Measurements from ENCODE around the gene GGA2.
A peak's percentile ranks its signal among the peaks of the same experiment; 100 is the strongest.
"Not testable (repeated sequence)": the region's sequence is repeated elsewhere in the genome, so short reads cannot be mapped to it uniquely, and the experiment has no call there.

Gene GGA2

DNA sequence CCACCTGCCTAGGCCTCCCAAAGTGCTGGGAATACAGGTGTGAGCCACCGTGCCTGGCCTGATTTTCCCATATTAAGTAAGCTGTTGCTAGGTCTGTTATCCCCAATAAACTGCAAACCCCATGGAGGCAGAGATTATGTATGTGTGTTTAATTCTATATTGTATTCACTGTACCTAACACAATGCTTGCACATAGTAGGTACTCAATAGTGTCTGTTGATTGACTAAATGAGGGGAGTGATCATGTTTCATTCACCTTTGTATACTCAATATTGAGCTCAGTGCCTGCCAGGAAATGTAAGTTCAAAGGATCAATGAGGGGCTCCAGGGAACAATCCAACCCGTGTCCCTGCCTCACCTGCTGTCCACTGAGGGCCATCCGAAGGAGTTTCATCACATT is 14.6 kb upstream of the GGA2 start:
- DNase-seq (ENCODE audit: low spot score) = no peak

DNA sequence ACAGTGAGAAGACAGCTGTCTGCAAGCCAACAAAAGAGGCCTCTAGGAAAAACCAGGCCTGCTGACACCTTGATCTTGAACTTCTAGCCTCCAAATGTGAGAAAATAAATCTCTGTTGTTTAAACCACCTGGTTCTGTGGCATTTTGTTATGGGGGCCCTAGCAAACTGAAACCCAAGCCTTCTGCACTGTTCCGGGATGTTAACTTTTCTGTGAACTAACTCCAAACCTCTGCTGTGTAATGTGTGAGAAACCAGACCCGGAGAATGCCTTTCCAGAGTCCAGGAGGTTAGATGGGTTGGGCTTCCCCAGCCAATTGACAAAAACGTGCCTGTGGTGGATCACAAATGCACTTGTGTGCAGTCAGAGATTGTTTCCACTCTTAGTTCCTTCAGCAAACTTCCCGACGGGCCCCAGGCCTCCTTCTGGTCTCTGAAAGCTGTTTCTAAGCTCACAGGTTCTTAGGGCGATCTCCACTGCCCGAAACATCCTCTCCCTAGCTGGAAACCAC is 13.6 kb upstream of the GGA2 start:
- no peak for DNase-seq (ENCODE audit: low spot score)

DNA sequence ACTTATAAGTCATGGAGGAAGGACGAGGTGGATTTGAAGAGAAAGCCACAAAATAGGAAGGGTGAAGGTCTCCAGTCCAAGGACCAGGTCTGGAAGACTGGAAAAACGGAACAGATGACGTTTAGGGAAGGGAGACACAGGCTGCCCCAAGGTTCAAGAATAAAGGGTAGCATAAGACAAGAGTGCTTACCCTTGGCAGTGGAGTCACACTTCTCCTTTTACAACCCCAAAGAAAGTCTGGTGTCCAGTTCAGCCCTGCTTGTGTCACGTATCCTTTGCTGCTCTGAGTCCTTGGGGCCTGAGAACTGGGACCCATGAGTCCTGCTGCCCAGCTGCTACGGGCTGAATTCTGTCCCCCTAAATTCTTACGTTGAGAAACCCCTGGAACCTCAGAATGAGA is 13.0 kb upstream of the GGA2 start:
- no peak for DNase-seq (ENCODE audit: low spot score)

DNA sequence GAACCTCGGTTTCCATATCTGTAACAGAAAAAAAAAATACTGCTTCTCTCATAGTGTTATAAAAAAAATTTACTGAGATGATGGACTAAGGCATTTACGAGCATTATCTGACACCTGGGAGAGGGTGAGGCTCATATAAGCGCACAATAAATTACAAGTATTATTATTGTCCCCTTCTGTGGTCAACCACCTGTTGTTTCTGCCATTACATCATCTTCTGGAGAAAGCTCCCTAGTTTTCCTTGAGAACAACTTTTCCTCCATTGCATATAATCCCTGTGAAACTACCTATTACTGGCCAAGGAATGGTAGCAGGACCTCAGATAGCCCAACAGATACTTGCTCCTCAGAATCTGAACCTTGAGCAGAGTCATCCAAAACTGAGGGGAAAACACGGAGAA is 11.7 kb upstream of the GGA2 start:
- no peak for DNase-seq (ENCODE audit: low spot score)

DNA sequence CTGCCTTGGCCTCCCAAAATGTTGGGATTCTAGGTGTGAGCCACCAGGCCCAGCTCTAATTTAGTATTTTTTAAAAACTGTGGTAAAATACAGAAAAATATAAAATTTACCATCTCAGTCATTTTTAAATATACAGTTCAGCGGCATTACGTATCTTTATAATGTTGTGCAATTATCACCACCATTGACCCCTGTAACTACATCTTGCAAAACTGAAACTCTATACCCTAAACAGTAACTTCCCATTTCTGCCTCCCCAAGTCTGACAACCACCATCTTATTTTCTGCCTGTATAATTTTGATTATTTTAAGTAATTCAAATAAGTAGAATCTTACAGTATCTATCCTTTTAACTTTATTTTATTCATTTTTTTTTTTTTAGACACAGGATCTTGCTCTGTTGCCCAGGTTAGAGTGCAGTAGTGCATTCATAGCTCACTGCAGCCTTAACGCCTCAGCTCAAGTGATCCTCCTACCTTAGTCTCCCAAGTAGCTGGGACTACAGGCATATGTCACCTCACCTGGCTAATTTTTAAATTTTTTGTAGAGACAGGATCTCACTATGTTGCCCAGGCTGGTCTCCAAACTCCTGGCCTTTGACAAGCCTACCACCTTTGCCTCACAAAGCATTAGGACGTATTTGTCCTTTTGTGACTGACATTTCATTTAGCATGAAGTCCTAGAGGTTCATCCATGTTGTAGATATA is 10.9 kb upstream of the GGA2 start:
- peak; percentile 38 for DNase-seq (ENCODE audit: low spot score)

DNA sequence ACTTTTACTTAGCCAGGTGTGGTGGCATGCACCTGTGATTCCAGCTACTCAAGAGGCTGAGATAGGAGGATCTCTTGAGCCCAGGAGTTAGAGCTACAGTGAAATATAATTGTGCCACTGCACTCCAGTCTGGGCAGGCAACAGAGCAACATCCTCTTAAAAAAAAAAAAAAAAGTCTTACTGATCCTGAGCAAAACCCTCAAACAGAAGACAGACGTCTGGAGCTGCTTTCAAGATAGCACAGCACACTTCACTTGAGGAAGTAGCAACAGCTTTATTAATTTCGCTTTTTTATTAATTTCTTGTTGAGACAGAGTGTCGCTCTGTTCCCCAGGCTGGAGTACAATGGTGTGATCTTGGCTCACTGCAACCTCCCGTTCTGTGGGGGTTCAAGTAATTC is 10.2 kb upstream of the GGA2 start:
- peak; percentile 56 for DNase-seq (ENCODE audit: low spot score)

DNA sequence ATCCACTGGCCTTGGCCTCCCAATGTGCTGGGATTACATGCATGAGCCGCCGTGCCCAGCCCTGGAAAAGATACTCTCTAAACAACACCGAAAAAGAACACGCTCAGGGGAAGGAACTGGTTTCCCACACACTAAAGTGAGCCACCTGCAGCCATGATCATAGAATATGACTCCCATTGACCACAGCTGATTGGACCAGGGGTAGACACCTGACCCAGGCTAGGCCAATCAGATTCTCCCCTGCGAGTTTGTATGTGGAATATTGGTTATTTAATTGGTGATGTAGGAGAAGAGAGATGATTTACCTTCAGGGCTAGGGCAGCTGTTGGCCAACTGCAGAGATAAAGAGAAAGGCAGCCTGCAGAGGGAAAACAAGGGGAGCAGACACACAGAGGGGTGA is 9.0 kb upstream of the GGA2 start:
- peak; percentile 90 for DNase-seq (ENCODE audit: low spot score)

DNA sequence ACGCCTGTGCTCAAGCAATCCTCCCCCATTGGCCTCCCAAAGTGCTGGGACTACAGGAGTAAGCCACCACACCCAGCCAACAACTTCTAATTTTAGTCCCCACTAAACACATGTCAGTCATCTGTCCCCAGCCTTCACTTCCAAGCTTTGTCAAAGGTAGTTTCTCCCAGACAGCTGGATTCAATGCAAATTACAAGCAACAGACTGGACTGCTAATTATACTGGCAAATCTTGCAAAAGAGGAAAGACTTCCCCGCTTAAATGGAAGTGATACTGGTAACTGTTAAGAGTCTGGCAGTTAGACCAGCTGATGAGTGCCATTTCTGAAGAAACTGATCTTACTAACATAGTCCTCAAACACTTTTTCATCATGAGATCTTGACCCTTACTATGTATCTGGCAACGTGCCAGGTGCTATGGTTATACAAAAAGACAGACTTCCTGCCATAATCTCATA is 8.2 kb upstream of the GGA2 start:
- DNase-seq (ENCODE audit: low spot score) = peak; percentile 96

DNA sequence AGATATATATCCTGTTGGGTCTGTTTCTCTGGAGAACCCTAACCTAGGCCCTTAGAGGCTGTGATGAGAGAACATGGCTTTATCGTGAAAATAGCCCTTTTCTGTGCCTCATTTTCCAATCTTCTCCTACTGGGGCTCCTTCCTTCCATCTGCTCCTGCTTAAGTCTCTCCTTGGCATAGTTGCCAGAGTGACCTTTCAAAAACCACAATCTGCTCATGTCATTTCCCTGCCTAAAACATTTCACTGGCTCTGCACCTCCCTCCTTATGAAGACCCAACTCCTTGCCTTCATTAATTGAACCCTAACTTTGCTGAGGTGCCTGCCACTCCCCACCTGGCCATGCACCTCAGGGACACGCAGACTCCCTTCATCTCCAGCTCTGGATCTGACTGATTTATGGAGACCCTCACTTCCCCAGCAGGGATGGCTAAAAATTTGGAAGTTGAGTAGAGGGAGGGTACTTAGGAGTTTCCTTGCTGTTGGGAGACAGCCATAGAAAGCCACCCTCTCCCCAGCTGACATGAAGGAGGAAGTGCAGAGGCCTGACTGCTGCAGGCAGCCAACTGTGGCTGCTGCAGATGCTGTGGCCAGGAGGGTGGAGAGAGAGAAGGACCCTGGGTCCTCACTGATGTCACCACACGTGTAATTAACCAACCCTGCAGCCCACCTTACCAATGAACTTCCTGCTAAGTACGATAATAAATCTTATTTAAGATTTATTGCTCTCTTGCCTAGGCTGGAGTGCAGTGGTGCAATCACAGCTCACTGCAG is 6.3 kb upstream of the GGA2 start:
- peak; percentile 93 for DNase-seq (ENCODE audit: low spot score)

DNA sequence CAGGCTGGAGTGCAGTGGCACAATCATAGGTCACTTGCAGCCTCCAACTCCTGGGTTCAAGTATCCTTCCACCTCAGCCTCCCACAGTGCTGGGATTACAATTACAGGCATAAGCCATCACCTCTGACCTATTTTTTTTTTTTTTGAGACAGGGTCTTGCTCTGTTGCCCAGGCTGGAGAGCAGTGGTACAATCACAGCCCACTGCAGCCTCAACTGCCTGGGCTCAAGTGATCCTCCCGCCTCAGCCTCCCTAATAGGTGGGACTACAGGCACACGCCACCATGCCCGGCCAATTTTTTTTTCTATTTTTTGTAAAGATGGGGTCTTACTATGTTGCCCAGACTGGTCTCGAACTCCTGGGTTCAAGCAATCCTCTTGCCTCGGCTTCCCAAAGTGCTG is 5.6 kb upstream of the GGA2 start:
- no peak for DNase-seq (ENCODE audit: low spot score)

DNA sequence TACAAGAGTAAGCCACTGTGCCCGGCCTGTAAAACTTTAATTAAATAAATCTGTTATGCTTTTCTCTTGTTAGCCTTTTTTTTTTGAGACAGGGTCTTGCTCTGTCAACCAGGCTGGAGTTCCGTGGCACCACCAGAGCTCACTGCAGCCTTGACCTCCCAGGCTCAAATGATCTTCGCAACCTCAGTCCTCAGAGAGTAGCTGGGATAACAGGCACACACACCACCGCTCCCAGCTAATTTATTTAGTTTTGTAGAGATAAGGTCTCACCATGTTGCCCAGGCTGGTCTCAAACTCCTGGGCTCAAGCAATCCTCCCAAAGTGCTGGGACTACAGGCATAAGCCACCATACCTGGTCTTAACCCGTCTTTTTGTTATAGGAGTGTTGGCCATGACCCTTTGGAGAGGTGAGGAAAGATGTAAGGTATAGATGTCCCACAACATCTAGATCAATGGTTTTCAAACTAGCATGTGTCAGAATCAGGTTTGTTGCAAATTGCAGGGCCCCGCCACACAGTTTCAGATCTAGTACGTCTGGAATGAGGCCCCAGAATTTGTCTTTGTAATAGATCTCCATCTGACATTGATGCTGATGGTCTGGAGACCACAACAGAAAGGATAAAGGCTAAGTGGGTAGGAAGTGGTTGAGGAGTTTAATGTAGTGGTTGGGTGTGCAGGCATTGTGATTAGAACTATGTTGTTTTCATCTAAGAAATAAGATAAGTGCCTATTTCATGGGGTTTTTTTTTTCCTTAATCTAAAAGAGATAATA is 4.3 kb upstream of the GGA2 start:
- no peak for DNase-seq (ENCODE audit: low spot score)

DNA sequence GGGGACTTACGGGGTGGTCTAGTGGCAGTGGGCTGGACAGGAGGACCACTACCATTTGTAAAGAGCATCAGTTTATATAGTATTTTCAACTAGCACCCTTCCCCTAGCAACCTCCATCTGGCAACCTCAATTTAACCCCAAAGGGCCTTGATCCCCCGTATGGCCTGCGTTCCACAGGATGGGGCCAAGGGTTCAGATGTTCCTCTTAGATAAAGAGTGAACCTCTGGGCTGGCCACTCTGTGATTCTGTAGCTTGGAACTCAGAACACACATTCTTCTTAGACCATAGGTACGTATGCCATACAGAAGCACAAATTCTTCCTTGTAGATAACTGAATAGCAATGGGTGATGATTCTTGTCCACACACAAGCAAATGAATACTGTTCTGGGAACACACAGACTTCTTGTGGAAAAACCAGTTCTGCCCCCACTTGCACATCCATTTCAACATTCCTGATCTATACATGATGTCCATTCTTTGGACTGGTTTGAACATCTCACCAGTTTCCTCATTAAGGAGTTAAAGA is 1.9 kb upstream of the GGA2 start:
- peak; percentile 23 for DNase-seq (ENCODE audit: low spot score)

DNA sequence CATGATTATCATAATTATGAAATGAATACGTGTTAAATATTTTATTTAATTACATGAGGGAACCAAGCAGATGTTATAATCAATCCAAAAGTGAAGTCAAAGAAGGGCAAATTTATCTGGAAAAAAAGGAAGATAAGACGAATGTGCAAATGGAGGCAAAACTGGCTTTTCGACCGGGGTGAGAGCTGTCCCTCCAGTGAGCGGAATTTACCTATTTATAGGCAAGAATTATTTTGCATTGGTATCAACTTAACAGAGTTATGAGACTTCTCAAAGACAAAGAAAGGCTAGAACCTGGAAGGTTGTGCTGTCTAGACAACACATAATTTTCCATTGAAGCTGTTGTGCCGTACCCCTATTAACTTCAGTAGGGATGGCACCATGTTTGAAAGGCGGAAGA is 1.4 kb upstream of the GGA2 start:
- peak; percentile 25 for DNase-seq (ENCODE audit: low spot score)

DNA sequence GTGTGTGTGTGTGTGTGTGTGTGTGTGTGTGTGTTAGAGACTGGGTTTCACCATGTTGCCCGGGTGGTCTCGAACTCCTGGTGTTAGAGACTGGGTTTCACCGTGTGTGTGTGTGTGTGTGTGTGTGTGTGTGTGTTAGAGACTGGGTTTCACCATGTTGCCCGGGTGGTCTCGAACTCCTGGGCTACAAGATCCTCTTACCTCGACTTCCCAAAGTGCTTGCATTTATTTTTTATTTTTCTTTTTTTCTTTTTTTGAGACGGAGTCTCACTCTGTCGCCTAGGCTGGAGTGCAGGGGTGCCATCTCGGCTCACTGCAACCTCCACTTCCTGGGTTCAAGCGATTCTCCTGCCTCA is 599 bp upstream of the GGA2 start:
- not testable (repeated sequence) for DNase-seq (ENCODE audit: low spot score)

DNA sequence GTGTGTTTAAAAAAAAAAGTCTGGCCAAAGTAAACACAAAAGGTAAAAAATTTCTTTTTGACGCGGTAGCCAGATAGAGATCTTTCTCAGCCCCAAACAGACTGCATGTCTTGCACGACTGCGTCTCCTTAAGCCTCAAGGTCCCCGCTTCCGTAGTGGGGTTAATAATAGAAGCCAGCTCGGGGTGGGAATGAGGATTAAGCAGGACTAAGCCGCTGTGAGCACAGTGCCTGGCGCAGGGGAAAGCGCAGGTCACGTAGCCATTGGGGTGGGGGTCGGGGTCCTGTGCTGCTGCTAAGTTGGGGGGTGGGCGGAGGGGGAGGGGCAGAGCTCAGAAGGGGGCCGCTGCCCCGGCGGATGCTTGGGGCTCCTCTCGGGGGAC is 521 bp downstream of the GGA2 start:
- peak; percentile 48 for DNase-seq (ENCODE audit: low spot score)

DNA sequence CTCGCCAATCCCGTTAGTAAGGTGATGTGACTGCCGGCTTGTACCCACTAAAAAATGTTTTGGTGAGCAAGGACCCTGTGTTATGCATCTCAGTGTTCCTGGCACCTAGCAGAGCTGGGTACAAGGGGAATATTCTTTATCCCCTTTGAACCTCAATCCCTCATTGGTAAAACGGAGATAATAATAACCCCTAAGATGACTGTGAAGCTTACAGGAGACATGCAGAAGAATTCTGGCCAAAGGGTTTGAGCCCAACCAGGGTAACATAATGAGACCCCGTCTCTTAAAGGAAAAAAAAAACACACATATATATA is 896 bp downstream of the GGA2 start:
- peak; percentile 30 for DNase-seq (ENCODE audit: low spot score)

DNA sequence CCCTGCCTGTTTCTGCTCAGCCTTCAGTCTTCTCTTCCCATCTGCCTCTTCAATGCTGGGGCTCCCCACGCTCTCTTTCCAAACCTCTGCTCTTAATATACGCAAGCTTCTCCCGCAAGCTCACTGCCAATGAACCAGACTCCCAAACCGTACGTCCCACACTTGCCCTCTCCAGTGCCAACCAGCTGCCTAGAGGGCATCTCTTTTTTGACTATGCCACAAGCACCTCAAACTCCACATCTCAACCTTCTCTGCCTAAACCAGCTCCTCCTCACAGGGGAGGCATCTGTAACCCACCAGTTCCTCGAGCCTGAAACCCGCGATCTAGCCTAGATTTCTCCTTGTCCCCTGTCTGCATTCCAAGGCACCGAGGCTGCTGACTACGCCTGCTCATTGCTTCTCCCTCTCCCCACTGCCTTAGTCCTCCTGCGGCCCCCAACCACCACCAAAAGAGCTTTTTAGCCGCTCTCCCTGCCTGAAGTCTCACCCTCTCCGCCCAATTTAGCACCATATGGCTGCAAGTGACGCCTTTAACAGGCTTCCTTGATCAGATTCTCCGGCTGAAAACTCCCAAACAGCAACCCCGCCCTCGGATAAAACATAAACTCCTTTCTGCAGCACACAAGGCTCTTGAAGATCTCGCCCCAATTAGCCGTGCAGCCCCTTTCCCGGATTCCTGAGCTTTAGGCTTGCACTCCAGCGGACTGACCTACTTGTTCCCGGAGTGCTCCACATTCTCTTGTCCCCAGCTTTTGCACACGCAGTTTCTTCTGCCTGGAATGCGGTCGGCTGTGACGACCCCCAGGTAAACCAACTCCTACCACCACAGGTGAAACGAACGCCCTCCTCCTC is 1.5 kb downstream of the GGA2 start:
- peak; percentile 51 for DNase-seq (ENCODE audit: low spot score)

DNA sequence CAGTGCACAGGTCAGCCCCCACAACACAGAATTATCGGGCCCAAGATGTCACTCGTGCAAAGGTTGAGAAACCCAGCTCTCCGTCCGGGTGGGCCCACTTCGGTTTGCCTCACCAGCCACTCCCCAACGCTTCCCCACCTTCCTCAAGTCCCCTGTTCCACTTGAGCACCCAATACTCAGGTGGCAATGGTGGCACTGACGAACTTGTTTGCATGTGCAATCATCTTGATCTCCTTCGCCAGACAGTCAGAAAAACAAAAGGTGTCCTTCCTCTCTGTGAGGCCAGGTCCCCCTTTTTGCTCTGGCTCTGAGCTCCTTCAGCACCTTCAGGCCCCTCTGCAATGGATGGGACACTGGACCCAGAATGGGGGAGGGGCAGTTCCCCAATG is 3.7 kb downstream of the GGA2 start:
- peak; percentile 80 for DNase-seq (ENCODE audit: low spot score)

DNA sequence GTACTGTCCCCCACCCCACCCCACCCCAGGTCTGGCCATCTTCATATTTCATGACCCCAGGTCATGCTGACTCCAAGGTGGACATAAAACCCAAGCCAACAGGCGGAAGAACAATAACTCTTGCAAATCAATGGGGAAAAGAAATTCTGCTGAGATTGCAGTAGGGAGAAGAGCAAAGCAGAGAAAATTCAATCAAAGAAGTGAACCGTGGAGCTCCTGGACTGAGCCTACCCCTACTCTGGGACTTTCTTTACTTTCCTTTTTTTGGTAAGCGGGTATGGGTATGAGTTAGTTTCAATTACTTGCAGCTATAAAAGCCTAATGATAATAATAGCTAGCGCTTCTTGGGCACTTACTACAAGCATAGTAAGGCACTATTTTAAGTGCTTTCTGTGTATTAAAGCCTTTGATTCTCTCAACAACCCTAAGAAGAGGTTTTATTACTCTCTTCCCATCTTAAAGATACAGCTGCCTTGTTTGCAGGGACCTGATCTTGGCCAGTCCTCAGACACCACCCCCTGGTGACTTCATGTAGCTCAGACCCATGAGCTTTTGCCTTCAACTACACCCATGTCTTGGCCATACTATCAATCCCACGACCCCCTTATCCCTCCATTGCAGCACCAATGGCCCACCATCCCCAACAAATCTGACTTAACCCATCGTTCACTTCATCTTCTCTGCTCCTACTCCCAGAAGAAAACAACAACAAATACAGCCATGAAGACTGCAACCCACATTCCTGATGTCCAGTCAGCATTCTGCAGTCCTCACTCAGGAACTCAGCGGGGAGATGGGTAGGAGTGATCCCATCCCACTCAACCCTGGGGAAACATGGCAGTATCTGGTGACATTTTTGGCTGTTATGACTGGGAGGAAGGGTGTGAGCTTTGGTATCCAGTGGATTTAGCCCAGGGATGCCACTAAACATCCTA is 4.4 kb downstream of the GGA2 start:
- DNase-seq (ENCODE audit: low spot score) = peak; percentile 60

DNA sequence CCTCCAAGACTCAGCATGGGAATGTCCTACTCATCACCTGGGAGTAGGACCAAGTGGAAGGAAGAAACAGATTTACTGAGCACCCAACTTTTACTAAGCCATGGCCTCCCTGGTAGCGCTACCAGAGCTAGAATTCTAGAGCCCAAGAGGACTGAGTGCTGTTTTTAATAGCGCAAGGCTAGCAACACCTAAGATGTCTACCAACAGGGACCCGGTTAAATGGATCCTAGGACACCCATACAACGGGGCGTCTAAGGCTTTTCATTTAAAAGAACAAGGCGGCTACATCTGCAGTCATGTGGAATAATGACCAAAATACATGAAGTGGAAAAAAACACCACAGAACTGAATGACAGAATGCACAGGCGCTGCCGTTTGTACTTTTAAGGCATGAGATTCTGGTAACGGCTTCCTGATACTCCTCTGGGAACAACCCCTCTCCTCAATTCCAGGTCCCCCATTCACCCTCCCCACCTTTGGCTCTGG is 5.1 kb downstream of the GGA2 start:
- DNase-seq (ENCODE audit: low spot score) = peak; percentile 58
